HG02938 (cell line): ENCODE results near the gene AK5.

Experiments
- ATAC-seq: cut with Tn5 transposase; IDR thresholded peaks from one replicate; pipeline ENCODE4 v1.9.1; 2021; ENCODE audit warnings: mild to moderate bottlenecking, moderate library complexity; ENCODE audit not compliant: unreplicated experiment

Gene AK5

DNA sequence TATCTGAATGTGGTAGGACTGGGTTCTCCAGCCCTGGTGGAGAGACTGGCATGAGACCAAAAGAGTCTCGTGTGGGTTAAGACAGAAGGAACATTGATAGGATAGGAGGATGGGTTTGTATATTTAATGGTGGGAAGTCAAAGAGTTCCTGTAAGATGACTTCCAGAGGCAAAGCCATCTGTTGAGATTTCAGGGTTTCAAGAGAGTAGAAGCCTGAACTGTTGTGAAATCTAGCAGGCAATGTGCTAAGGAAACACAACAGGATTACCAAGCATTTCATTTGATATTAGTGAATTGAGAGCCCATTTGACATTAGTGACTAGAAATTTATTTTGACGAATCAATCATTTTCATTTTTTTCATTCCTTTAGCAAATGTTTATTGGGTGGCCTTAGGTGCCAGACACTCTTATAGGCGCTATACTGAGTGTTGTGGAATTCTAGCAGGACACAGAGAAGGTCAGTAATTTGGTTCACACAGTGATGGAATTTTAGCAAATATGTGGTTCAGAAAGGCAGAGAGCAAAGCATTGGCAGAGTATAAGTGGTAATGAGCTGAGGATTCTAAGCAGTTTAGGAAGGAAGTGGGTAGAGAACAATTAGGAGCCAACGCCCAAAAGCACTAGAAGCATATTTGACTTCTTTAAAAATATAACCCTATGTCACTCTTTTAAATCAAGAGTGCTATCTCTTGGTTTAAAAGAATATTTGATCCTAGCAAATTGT is 149.3 kb downstream of the AK5 start:
- no peak for ATAC-seq

DNA sequence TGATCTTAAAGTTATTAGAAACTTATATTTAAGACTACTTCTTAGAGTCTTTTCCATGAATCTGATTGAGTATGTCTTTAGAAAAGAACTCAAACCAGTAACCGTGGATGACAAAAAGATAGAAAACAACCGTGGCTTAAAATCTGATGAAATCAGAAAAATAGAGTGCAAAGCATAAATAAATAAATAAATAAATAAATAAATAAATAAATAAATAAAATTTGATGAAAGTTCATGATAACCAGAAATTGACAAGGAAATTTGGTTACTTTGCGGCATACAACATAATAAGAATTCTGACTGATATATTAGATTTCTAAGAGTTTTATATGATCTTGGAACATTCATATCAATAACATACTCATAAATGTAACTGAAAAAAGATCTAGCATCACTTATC is 152.1 kb downstream of the AK5 start:
- no peak for ATAC-seq

DNA sequence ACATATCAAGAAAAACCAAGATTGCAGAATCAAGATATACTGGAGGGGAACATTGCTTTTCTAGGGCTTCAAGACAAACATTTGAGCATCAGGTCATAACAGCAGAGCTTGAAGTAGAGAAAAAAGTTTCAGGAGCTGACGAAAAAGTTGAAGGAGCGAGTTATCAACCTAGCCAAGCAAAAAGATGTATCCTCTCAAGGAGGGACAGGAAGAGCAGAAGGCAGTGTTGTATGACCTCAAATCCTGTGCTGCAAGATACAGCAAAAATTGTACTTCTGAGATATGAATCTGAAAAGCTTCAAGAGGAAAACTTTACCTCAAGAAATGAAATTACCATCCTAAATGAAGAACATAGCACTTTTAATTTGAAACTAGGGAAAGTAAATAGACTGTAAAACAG is 153.1 kb downstream of the AK5 start:
- no peak for ATAC-seq

DNA sequence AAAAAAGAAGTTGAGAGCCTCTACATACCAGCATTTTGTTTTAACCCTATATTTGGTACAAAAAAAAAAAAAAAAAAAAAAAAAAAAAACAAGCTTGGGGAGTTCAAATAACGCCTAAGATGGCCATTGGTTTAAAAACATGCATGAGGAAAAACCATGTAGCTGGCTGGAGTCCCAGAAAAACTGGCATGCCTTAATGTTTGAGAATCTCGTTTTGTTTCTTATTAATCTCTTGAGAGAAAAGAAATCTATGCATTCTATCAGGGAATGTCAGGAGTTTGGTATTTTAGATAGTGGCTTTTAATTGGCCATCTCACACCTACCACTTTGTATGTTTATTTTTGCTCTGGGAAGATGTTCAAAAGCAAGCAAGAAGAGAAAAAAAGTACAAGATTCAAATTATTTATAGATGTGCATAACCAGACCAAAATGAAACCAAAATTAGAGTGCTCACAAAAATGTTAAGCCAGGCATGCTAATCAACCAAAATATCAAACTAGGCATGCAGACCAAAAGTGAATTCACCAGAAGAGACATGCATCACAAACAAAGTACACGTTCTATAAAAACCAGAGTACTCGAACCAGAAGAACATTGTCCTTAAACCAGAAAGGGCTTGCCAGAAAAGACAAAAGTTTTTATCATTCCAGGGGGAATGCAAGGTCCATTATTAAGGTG is 156.6 kb downstream of the AK5 start:
- ATAC-seq: no peak

DNA sequence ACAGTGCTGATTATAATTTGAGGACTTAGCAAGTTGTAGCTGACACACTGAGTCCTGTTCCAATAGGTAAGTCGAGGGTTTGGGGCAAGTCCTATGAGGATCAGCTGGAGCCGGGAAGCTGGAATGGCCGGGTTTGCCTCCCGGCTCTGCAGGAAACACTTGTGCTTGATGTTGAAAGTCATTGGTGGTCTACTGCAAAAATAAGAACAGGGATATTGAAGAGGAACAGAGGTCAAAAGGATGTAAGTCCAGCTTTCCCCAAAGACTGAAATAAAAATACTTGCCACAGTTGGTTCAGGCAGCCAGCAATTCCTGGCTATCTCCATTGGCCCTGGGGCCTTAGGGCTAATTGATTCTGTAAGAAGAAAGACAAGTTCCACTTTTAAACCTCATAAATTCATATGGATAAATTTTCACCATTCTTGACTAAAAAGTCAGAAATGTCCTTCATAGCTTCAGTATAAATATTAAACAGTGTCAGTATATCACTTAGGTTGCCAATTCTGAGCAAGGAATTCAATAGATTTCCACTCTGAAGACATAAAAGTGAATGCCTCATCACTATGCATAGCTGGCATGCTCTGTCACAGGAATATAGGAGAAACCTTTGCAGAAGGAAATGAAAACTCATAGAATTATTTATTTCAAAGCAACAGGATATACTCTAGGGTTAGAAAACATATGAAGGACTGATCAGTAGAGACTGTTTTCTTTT is 165.2 kb downstream of the AK5 start:
- no peak for ATAC-seq

DNA sequence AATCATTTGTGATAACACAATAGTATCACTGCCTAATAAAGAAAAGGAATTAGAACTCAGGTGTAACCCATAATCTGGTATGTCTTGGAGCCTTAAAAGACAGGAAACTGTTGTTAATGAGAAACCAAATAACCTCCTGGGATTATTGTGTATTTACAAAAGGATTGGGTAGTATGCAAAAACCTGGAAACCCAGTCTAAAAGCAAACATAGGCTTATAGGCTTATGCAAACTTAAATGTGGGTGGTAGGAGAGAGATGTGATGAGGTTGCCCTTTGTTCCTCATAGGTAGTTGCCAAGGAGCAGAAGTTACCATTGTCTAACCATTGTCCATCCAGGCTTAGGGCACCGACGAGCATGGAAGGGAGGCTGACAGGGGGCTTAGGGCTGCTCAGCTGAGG is 165.8 kb downstream of the AK5 start:
- no peak for ATAC-seq

DNA sequence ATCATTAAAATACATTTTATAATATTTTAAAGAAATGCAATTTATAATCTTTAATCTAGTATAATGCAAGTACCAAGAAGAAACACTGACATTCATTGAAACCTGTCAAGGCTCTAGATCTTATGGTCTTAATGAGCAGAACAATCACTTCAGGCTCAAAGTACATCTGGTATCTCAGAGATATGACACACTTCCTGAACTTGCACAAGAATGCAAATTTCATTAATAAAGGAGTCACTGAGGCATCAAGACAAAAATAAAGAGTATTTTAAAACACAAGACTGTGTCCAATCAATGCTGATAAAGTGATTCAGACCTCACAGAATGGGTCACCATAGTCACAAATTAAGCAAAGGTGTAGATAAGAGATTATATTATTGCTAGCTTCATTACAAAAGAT is 178.1 kb downstream of the AK5 start:
- ATAC-seq: no peak

DNA sequence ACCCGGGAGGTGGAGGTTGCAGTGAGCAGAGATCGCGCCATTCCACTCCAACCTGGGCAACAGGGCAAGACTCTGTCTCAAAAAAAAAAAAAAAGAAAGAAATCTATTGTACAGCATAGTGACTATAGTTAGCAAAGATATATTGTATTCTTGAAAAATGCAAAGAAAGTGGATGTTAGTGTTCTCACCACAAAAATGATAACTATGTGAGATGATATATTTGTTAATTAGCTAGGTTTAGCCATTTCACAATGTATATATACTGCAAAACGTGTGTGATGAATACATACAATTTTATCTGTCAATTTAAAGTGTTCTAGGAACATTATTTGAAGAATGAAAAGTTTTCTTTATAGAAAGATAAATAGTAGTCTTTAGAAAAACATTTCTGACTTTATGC is 179.9 kb downstream of the AK5 start:
- no peak for ATAC-seq

DNA sequence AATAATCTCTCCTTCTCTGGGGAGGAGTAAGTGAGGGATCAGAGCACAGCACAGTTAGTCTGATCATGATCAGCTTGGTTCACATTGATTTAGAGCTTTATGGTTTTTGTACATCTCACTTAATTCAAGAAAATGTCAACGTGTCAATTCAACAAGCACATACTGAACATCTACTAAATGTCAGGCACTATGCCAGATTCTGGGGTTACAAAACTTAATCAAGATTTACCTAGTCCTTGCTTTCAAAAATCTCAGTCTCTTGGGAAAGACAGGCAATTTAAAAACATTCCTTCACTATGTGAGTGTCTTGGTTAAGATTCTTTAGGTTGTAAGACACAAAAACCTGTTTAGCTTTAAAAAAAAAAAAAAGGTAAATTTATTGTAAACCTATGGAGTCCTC is 181.4 kb downstream of the AK5 start:
- ATAC-seq: no peak

DNA sequence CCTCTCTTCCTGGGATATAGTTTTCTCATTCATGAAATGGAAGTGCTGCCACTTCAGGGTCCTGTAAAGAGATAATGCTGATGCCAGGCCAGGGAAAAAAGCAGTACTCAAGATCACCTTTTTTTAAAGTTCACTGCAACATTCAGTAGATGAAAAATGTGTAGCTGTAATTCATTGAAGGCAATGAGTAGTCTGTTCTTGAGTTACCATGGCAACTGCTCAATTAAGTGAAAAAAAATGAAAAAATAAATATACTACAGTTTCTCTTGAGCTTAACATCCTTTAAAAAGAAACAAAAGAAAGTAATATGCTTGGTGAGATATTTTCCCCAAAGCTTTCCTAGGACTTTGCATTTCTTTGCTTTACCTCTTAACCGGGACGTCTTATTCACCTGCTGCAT is 183.3 kb downstream of the AK5 start:
- no peak for ATAC-seq

DNA sequence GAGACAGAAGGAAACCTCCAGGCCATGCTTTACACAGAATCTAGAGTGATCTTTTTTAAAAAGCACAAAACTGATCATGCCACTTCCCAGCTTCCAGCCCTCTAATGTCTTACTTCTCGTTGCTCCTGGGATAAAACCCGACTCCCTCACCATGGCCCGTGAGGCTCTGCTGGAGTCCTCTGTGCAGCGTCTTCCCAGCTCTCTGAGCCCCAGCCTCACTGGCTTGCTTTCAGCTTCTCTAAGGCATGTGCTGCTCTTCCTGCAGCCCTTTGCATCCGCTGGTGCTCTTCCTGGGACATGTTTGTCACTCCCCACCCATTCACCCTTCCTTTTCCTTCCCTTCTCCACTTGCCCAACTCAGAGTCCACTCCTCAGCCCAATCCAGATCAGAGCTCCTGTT is 184.1 kb downstream of the AK5 start:
- no peak for ATAC-seq

DNA sequence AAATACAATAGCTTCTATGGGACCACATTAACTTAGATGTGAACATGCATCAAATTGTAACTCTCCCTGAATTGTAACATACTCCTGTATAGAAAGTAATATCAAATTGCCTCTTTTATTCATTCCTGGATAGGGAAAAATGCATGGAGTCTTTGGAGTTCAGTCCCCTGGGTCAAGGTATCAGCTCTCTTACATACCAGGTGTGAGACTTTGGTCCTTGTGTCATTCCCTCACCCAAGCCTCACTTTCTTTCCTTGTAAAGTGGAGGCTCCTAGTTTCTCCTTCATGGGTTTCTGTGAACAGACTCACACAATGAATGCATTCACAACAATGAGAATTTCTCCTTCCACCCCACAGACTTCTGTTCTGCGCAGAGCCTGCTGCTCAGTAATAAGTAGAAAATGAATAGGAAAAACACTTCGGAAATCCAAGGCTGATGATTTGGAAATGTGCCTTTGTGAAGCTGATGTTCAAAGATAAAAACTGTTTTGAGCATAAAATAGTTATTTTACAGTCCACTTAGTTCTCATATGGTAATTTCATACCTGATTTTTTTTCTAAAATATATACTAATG is 185.3 kb downstream of the AK5 start:
- ATAC-seq: no peak

DNA sequence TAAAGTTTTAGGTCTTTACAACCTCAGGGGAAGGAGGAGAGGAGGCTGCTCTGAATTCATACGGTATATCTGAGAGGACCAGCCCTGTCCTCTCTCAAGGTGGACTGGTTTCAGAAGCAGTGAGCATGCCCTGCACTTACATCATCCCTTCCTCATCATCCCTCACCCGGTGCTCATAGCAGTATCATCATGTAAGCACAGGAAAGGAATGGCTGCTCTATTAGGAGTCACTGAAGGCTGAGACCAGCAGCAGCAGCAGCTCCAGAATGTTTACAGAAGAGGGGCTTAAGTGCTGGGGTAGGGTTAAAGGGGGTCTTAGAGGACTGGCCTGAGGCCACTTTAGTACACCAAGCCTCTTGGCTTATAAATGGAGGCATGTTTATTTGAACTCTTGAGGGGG is 185.9 kb downstream of the AK5 start:
- ATAC-seq: no peak

DNA sequence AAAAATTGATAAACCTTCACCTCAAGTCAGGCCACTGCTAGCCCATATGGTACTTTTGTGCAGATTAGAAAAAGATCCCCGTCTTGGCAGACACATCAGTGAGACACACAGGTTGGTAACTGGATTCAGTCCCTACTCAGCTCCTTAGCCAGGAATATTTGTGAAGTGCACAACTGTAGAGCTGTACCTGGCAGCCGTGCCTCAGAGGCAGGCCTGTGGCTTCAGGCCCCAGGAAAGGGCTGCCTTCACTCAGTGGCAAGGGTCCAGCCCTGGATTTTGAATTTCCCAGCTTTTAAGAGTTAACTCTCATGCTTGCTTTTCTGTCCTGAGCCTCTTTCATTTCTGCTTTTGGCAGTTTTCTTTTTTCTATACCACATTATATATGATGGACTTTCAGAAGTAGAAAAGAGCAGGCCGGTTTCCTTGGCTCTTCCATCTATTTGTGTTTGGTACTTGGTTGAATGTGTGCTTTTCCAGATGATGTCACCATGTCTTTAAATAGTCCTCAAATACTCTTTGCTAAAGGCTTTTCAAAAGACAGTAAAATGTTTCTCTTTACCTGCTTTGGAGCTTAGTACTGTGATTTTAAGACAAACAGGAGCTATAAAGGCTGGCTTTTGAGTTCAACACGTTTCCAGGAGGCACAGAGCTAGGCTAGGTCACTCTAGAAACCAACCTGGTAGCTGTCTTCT is 186.6 kb downstream of the AK5 start:
- ATAC-seq: no peak

DNA sequence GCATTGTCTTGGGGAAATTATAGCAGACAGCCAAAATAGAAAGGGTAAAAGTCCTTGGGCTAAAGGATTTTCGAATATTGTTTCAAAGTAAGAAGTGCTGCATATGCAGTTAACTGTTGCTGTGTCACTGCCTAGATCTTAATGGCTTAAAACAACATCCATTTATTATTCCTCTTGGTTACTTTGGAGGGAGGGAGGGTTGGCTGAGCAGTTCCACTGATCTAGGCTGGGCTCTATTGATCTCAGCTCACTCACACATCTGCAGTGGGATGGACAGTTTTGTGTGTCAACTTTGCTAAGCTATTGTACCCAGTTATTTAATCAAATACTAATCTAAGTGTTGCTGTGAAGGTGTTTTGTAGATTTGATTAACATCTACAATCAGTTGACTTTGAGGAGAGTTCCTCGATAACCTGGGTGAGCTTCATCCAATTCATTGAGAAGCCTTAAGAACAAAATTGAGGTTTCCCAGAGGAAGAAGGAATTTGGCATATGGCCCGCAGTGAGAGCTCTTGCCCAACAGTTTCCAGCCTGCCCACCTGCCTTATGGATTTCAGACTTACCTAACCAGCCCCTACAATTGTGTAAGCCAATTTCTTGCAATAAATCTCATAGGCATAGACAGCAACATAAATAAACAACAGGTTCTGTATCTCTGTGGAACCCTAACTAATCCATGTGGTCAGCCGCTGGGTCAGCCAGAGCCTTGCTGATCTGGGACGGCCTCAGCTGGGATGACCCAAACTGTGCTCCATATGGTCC is 187.3 kb downstream of the AK5 start:
- ATAC-seq: no peak

DNA sequence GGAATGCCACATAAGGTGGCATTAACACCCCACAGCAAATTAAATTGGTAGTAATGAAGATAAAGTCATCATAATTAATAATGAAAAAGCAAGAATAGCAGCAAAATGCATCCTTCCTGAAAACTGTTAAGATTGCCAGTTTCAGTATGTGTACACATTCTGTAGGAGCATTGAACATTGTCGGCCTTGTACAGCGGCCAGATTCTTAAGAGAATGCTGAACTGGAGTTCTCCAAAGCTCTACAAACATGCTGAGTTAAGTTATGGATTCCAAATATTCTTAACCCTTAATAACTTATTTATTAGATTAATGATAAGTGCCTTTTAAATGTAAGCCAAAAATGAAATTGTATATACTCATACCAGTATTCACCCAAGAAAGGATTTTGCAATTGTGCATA is 189.9 kb downstream of the AK5 start:
- ATAC-seq: no peak

DNA sequence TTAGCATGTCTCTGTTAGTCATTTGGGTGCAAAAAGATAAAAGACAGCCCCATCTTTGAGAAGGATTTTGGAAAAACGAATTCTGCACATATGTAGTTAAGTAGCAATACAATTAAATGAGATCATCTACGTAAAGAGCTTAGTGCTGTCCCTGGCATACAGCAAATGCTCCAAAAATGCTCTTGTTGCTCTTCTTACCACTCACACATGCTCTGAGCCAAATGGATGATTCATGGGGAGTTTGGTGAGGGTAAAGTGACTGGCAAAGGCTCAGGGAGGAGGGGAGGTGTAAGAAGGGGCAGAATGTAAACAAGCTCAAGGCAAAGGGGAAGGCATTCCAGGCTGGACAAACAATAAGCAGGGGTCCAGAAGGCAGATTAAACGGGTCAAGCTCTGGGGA is 191.9 kb downstream of the AK5 start:
- ATAC-seq: no peak

DNA sequence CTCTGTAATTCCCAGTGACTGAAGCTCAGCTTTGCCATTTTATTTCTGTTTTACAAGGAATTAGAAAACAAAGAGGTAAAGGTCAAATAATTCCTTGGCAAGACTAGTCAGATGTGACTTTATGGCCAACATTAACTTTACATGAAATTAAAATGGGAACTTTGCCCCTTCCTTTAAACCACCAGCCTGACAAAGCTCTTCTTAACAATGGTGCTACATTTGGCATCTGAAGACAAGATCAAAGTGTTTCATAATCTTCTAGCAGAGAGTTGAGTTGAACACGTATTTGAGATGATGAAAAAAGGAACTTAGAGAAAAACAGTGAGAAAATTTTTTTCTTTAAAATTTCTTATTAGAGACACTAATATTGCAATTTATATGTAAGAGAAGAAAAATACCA is 193.8 kb downstream of the AK5 start:
- no peak for ATAC-seq

DNA sequence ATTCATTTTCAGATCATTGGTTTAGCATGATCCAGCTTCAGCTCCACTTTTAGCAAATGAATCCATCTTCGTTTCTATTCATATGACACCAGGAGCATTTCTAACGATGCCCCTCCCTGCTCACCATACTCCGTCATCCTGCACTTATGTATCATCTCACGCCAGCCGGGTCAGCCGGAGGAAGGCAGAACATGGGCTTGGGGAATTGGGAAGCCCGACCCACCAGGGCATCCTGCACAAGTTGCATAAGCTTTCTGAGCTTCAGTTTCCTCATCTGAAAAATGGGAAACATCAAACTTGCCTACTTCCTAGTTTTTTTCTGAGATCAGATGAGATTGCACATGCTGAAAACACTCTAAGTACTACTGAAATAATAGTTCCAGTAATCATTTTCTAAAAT is 194.7 kb downstream of the AK5 start:
- no peak for ATAC-seq

DNA sequence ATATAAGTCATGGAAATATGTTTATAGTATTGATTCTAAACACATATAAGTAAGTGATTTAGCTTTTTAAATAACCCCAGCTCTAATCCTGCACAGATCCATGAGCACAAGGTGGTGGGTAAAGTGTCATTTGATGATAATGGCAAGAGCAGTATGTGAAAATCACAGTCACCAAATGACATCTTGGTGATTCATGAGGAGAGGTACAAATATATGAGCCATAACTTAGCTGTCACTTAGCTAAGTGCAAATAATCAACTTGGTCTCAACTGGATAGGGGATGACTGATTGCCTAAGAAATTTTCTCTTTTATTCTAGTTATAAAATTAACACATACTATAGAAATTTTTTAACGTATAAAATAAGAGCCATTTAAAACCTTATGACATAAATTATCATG is 202.5 kb downstream of the AK5 start:
- ATAC-seq: no peak

DNA sequence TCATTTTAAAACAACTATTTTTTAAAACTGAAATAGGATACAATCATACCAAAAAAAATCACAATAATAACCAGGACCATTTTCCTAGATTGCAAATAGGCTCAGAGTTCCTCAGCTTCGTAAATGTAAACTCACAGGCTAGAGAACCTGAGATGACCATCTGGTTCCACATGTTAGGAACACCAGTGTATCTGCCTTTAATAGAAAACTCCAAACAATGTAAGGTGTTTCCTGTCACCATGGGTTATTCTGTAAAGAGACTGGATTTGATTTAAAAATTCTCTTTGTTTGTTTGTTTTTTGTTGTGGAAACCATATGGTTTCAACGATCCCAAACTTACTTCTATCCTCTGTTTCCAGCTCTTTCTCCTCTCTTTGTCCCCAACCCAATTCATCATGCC is 203.1 kb downstream of the AK5 start:
- no peak for ATAC-seq
